HG03442 (cell line): ENCODE measurements around the gene PARS2.
"Not testable (repeated sequence)": the region's sequence is repeated elsewhere in the genome, so short reads cannot be mapped to it uniquely, and the experiment has no call there.

Experiments
- ATAC-seq: cut with Tn5 transposase; IDR thresholded peaks from one replicate; pipeline ENCODE4 v1.9.1; 2021; ENCODE audit warnings: mild to moderate bottlenecking, moderate library complexity; ENCODE audit not compliant: unreplicated experiment

The PARS2 gene

GRCh38 chr1:54775828-54776721, 11.8 kb upstream of the PARS2 start:
- ATAC-seq, result not testable (repeated sequence)

- no peak for ATAC-seq
Measured at GRCh38 chr1:54774820-54775498, 10.6 kb upstream of the PARS2 start.

- no peak for ATAC-seq
Measured at GRCh38 chr1:54772951-54773350, 8.6 kb upstream of the PARS2 start.

GRCh38 chr1:54768093-54768492, 3.8 kb upstream of the PARS2 start:
- no peak for ATAC-seq

- ATAC-seq, result no peak
Measured at GRCh38 chr1:54767526-54767925, 3.2 kb upstream of the PARS2 start.

- no peak for ATAC-seq
Measured at GRCh38 chr1:54766726-54767125, 2.4 kb upstream of the PARS2 start.

- ATAC-seq, result peak; percentile 3
Measured at GRCh38 chr1:54764922-54765561, 719 bp upstream of the PARS2 start.

- no peak for ATAC-seq
Measured at GRCh38 chr1:54763816-54764132, 549 bp downstream of the PARS2 start.

- ATAC-seq, result no peak
Measured at GRCh38 chr1:54758678-54759348, 5.5 kb downstream of the PARS2 start.

- ATAC-seq, result no peak
Measured at GRCh38 chr1:54757833-54758232, 6.5 kb downstream of the PARS2 start.

GRCh38 chr1:54754486-54755285, 9.6 kb downstream of the PARS2 start:
- ATAC-seq, result no peak

- ATAC-seq, result no peak
Measured at GRCh38 chr1:54754045-54754444, 10.3 kb downstream of the PARS2 start.

- no peak for ATAC-seq
Measured at GRCh38 chr1:54751426-54751825, 12.9 kb downstream of the PARS2 start.

- ATAC-seq, result no peak
Measured at GRCh38 chr1:54750596-54750995, 13.7 kb downstream of the PARS2 start.

- ATAC-seq, result no peak
Measured at GRCh38 chr1:54748094-54748835, 16.1 kb downstream of the PARS2 start.

- ATAC-seq, result no peak
Measured at GRCh38 chr1:54745864-54746263, 18.5 kb downstream of the PARS2 start.

GRCh38 chr1:54745274-54745673, 19.0 kb downstream of the PARS2 start:
- ATAC-seq, result no peak

GRCh38 chr1:54744696-54745095, 19.6 kb downstream of the PARS2 start:
- ATAC-seq, result no peak

GRCh38 chr1:54743416-54744226, 20.7 kb downstream of the PARS2 start:
- no peak for ATAC-seq
